ENCODE results near the gene NXF2B.
"Not testable (repeated sequence)": the region's sequence is repeated elsewhere in the genome, so short reads cannot be mapped to it uniquely, and the experiment has no call there.

DNA sequence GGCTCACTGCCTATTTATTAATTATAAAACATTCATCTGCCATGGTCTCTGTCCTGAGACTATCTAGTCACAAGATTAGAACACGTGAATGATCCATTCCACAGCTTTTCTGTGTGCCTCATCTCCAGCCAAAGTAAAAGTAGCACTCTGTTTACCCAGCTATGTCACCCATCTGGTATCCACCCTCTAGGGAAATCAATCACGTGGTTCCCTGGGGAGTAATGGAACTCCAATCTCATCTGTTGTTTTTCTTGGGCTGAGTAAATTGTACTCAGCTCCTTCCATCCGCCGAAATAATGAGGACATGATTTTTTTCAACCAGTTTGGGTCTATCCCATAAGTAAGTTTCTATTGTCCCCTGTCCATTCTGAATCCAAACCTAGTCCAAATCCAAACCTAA, 18.8 kb upstream of the NXF2B start:
- not testable (repeated sequence) for TF ChIP-seq CTCF (IDR thresholded peaks at IDR 0.05); ZFX (IDR thresholded peaks at IDR 0.05; ENCODE audit: borderline replicate concordance)
